Measurements from ENCODE around the gene HSPA12A. TPM values are rescaled to one million over a fixed set of nuclear protein-coding genes. Genes with fewer than 3 reads are reported as not detected.

Gene HSPA12A
- polyA plus RNA-seq, 2 of the 4 experiments (the other 2 are of a cell fraction) = 16.9 to 17.0 TPM

- POLR2A ChIA-PET = no interaction called here
- DNase-seq (ENCODE audit: low read depth in 1 of 2, low spot score in 1 of 2) (no peak), FAIRE-seq (no peak), ATAC-seq (no peak)
- no peaks in the 10 kb centered on the region for H3K9me3 ChIP-seq
- peaks cover 7% of the 10 kb centered on the region for H3K4me1 ChIP-seq
- WGBS (ENCODE audit: missing lambda C conversion rate) = 96% methylated on average over 5 of the region's 5 CpGs
- no peak for TF ChIP-seq ZSCAN20 (CRISPR knock-in tag; IDR thresholded peaks at IDR 0.05)
- TF ChIP-seq PHF8 (IDR thresholded peaks at IDR 0.05; ENCODE audit: borderline replicate concordance, low read depth) = no peak
- TF ChIP-seq ELK1 (IDR thresholded peaks at IDR 0.05; ENCODE audit: low read depth, low read length) = no peak
- TF ChIP-seq BHLHE40 (IDR thresholded peaks at IDR 0.05; ENCODE audit: low read depth, low read length) = no peak
- TF ChIP-seq NPAS2 (CRISPR knock-in tag; IDR thresholded peaks at IDR 0.05; ENCODE audit: borderline replicate concordance) = no peak
- TF ChIP-seq EP300 (IDR thresholded peaks at IDR 0.05) = no peak
- TF ChIP-seq JUN (IDR thresholded peaks at IDR 0.05) = no peak
- TF ChIP-seq KDM5A (IDR thresholded peaks at IDR 0.05) = no peak
- TF ChIP-seq CHD4 (IDR thresholded peaks at IDR 0.05; ENCODE audit: borderline replicate concordance) = no peak
- no peak for TF ChIP-seq RAD21 (conservative IDR thresholded peaks at IDR 0.05 in 1 of 2, IDR thresholded peaks at IDR 0.05 in 1 of 2)
- no peak for TF ChIP-seq POLR2A (IDR thresholded peaks at IDR 0.05; ENCODE audit: low read length)
- TF ChIP-seq SMC3 (IDR thresholded peaks at IDR 0.05) = no peak
- no peak for TF ChIP-seq JUNB (IDR thresholded peaks at IDR 0.05)
- no peak for TF ChIP-seq MAX (IDR thresholded peaks at IDR 0.05)
- no peak for TF ChIP-seq USF2 (IDR thresholded peaks at IDR 0.05)
- TF ChIP-seq HES2 (IDR thresholded peaks at IDR 0.05) = no peak
- no peak for TF ChIP-seq MYC (IDR thresholded peaks at IDR 0.05; ENCODE audit: borderline replicate concordance, low read length)
- TF ChIP-seq ZNF302 (CRISPR knock-in tag; IDR thresholded peaks at IDR 0.05) = no peak
- TF ChIP-seq FOSL2 (IDR thresholded peaks at IDR 0.05) = no peak
- no peak for TF ChIP-seq FOSL2 (CRISPR knock-in tag; IDR thresholded peaks at IDR 0.05)
- TF ChIP-seq HOXB5 (CRISPR knock-in tag; IDR thresholded peaks at IDR 0.05) = no peak
- H3K27ac ChIP-seq = no peak overlapping the region
- no peak overlapping the region for H3K4me2 ChIP-seq
- CTCF ChIA-PET = interaction anchor here (0.5 to 2.0 kb wide), 3 partner anchors 9 to 502 kb away, joined by 3 to 12 read pairs (median 4); no protein-coding TSS in a partner anchor
- no peak overlapping the region for H3K4me3 ChIP-seq
These were observed 69.5 kb downstream of the HSPA12A start for GRCh38 chr10:116672891-116673290.

- POLR2A ChIA-PET = no interaction called here
- CTCF ChIA-PET = interaction anchor here (1.5 to 2.0 kb wide), 3 partner anchors 10 to 116 kb away, joined by 4 to 12 read pairs (median 8); no protein-coding TSS in a partner anchor
- TF ChIP-seq RARB (CRISPR knock-in tag; IDR thresholded peaks at IDR 0.05) (no peak), USF2 (IDR thresholded peaks at IDR 0.05) (no peak), PHF8 (IDR thresholded peaks at IDR 0.05; ENCODE audit: borderline replicate concordance, low read depth) (no peak), HOXB5 (CRISPR knock-in tag; IDR thresholded peaks at IDR 0.05) (no peak), CHD2 (IDR thresholded peaks at IDR 0.05; ENCODE audit: low read length, partially characterized antibody) (no peak), BCL3 (IDR thresholded peaks at IDR 0.05) (no peak), CHD4 (IDR thresholded peaks at IDR 0.05; ENCODE audit: borderline replicate concordance) (no peak), ZFP36 (IDR thresholded peaks at IDR 0.05; ENCODE audit: borderline replicate concordance, partially characterized antibody) (no peak), CBX8 (IDR thresholded peaks at IDR 0.05) (no peak), FOXS1 (CRISPR knock-in tag; IDR thresholded peaks at IDR 0.05) (no peak), MYC (IDR thresholded peaks at IDR 0.05; ENCODE audit: borderline replicate concordance, low read length) (no peak), GATA3 (IDR thresholded peaks at IDR 0.05; ENCODE audit: borderline replicate concordance) (no peak), E2F6 (IDR thresholded peaks at IDR 0.05; ENCODE audit: borderline replicate concordance, low read depth) (no peak), BHLHE40 (IDR thresholded peaks at IDR 0.05; ENCODE audit: low read depth, low read length) (no peak), NFE2L2 (conservative IDR thresholded peaks at IDR 0.05; ENCODE audit: low read length) (no peak)
- Histone ChIP-seq H3K4me2 (peak overlapping the region; percentile 10; the same call in 1 of the 3 replicates), H3K27ac (no peak overlapping the region), H3K4me3 (no peak overlapping the region), H3K4me1 (peaks cover 7% of the 10 kb centered on the region), H3K9me3 (no peaks in the 10 kb centered on the region)
- 23% methylated on average over 5 of the region's 5 CpGs for WGBS (ENCODE audit: missing lambda C conversion rate)
- FAIRE-seq (no peak), ATAC-seq (no peak), DNase-seq (ENCODE audit: low read depth in 1 of 2, low spot score in 1 of 2) (no peak)
These were observed 71.0 kb downstream of the HSPA12A start for GRCh38 chr10:116671274-116671926.
